Neural progenitor cell (in vitro differentiated cells): ENCODE data around the gene SLC26A6. TPM values are rescaled to one million over a fixed set of nuclear protein-coding genes. Genes with fewer than 3 reads are reported as not detected.

ENCODE experiments used
- DNase-seq: peaks from one replicate; pipeline ENCODE4 v3.0.0-alpha.2; 2016; ENCODE audit warnings: low spot score
- H2AFZ ChIP-seq: fragments of 200-600 bp; sonication (generic); replicated peaks from 2 replicates; pipeline ENCODE4 v1.6.1; 2016; ENCODE audit warnings: antibody characterized with exemption
- H3F3A ChIP-seq: fragments of 200-600 bp; sonication (generic); 2 replicates; pipeline ENCODE4 v1.6.1; 2016; ENCODE audit warnings: antibody characterized with exemption, low read depth
- H3K27ac ChIP-seq: fragments of 200-600 bp; sonication (generic); 2 replicates; pipeline ENCODE4 v1.5.1; 2016; ENCODE audit warnings: mild to moderate bottlenecking
- H3K27me3 ChIP-seq: fragments of 200-600 bp; sonication (generic); 2 replicates; pipeline ENCODE4 v1.6.1; 2016; ENCODE audit warnings: mild to moderate bottlenecking, moderate library complexity
- H3K36me3 ChIP-seq: fragments of 200-600 bp; sonication (generic); 2 replicates; pipeline ENCODE4 v1.5.1; 2016
- H3K4me1 ChIP-seq: fragments of 200-600 bp; sonication (generic); 2 replicates; pipeline ENCODE4 v1.6.1; 2016; ENCODE audit warnings: mixed run types
- H3K4me2 ChIP-seq: fragments of 200-600 bp; sonication (generic); 2 replicates; pipeline ENCODE4 v1.6.1; 2016
- H3K4me3 ChIP-seq: fragments of 200-600 bp; sonication (generic); 2 replicates; pipeline ENCODE4 v1.5.1; 2016
- H3K79me2 ChIP-seq: fragments of 200-600 bp; sonication (generic); 2 replicates; pipeline ENCODE4 v1.6.1; 2016; ENCODE audit warnings: low read depth
- H3K9ac ChIP-seq: fragments of 200-600 bp; sonication (generic); 2 replicates; pipeline ENCODE4 v1.6.1; 2016
- H3K9me3 ChIP-seq: fragments of 200-600 bp; sonication (generic); 2 replicates; pipeline ENCODE4 v1.5.1; 2016; ENCODE audit warnings: low read depth
- H4K20me1 ChIP-seq: fragments of 200-600 bp; sonication (generic); 2 replicates; pipeline ENCODE4 v1.6.1; 2016; ENCODE audit warnings: low read depth
- H3K27ac Mint-ChIP-seq: 3 replicates; pipeline ENCODE4 v1.8.0; 2021; ENCODE audit warnings: mixed read lengths
- H3K27me3 Mint-ChIP-seq: 2 replicates; pipeline ENCODE4 v1.8.0; 2022; ENCODE audit warnings: low read depth, mild to moderate bottlenecking, inconsistent platforms, moderate library complexity, mixed read lengths; ENCODE audit not compliant: insufficient read depth
- H3K36me3 Mint-ChIP-seq: 3 replicates; pipeline ENCODE4 v1.8.0; 2021; ENCODE audit warnings: mixed read lengths
- H3K4me1 Mint-ChIP-seq: 3 replicates; pipeline ENCODE4 v1.8.0; 2021; ENCODE audit warnings: mixed read lengths
- H3K4me3 Mint-ChIP-seq: 3 replicates; pipeline ENCODE4 v1.8.0; 2021; ENCODE audit warnings: mild to moderate bottlenecking, moderate library complexity, mixed read lengths
- H3K9me3 Mint-ChIP-seq: 3 replicates; pipeline ENCODE4 v1.8.0; 2020; ENCODE audit warnings: mixed read lengths
- CTCF ChIP-seq: fragments of 200-600 bp; sonication (generic); IDR thresholded peaks from 2 replicates; pipeline ENCODE4 v1.5.1; 2017; ENCODE audit warnings: antibody characterized with exemption, mild to moderate bottlenecking
- EZH2 ChIP-seq: fragments of 200-600 bp; sonication (generic); IDR thresholded peaks from 2 replicates; pipeline ENCODE4 v1.6.1; 2017; ENCODE audit warnings: antibody characterized with exemption, mild to moderate bottlenecking, moderate library complexity
- EZH2phosphoT487 ChIP-seq: fragments of 200-600 bp; sonication (generic); IDR thresholded peaks from 2 replicates; pipeline ENCODE4 v1.6.1; 2017; ENCODE audit warnings: antibody characterized with exemption
- total RNA-seq: library from RNA; depleted of rRNA; stranded (reverse); fragments of >200 nt; gene quantifications from 2 replicates; pipeline ENCODE4 v1.2.3, GENCODE V29; 2015; ENCODE audit warnings: low replicate concordance

Gene SLC26A6
- total RNA-seq, 1 donor from 2014 or later, result 42.5 TPM

GRCh38 chr3:48664929-48665328, 29.7 kb upstream of the SLC26A6 start:
- peak overlapping the region; percentile 99 for H3K27ac Mint-ChIP-seq
- H3K27ac ChIP-seq, result no peak overlapping the region
- H3K9me3 ChIP-seq, result no peaks in the 10 kb centered on the region
- peaks cover 5% of the 10 kb centered on the region for H3K27me3 Mint-ChIP-seq
- no peak overlapping the region for H3K4me2 ChIP-seq
- H3K4me3 ChIP-seq, result no peak overlapping the region
- peak overlapping the region; percentile 97 for H3K4me3 Mint-ChIP-seq
- H2AFZ ChIP-seq, result no peak overlapping the region
- peaks cover 30% of the 10 kb centered on the region for H3F3A ChIP-seq
- peaks cover under 1% of the 10 kb centered on the region for H3K9me3 Mint-ChIP-seq
- no peaks in the 10 kb centered on the region for H3K27me3 ChIP-seq
- H3K36me3 ChIP-seq, result peaks cover 6% of the 10 kb centered on the region
- peaks cover 4% of the 10 kb centered on the region for H3K4me1 ChIP-seq
- H3K36me3 Mint-ChIP-seq, result peaks cover 13% of the 10 kb centered on the region
- H3K9ac ChIP-seq, result no peak overlapping the region
- no peak for TF ChIP-seq EZH2
- no peak for TF ChIP-seq EZH2phosphoT487
- TF ChIP-seq CTCF, result no peak
- peaks cover 17% of the 10 kb centered on the region for H3K4me1 Mint-ChIP-seq
- no peak for DNase-seq
- H3K79me2 ChIP-seq, result peaks cover 7% of the 10 kb centered on the region
- H4K20me1 ChIP-seq, result peaks cover 23% of the 10 kb centered on the region

- Histone ChIP-seq H3K4me1 (peaks cover 4% of the 10 kb centered on the region), H4K20me1 (peaks cover 29% of the 10 kb centered on the region), H3K36me3 (peaks cover 6% of the 10 kb centered on the region), H3K27me3 (no peaks in the 10 kb centered on the region), H3K79me2 (peaks cover 11% of the 10 kb centered on the region), H3K27ac (peak overlapping the region; percentile 99), H3F3A (peaks cover 30% of the 10 kb centered on the region), H2AFZ (no peak overlapping the region), H3K9me3 (no peaks in the 10 kb centered on the region), H3K4me3 (peak overlapping the region; percentile 54), H3K9ac (no peak overlapping the region), H3K4me2 (peak overlapping the region; percentile 53)
- Mint-ChIP-seq H3K27me3 (peaks cover 7% of the 10 kb centered on the region), H3K36me3 (peaks cover 17% of the 10 kb centered on the region), H3K4me1 (peaks cover 20% of the 10 kb centered on the region), H3K9me3 (peaks cover 3% of the 10 kb centered on the region), H3K27ac (peak overlapping the region; percentile 99), H3K4me3 (peak overlapping the region; percentile 97)
- no peak for TF ChIP-seq EZH2
- TF ChIP-seq CTCF, result no peak
- TF ChIP-seq EZH2phosphoT487, result no peak
- DNase-seq, result no peak
Measured at GRCh38 chr3:48664313-48664644, 29.0 kb upstream of the SLC26A6 start.

GRCh38 chr3:48663489-48664312, 28.4 kb upstream of the SLC26A6 start:
- H3K27me3 ChIP-seq, result no peaks in the 10 kb centered on the region
- Mint-ChIP-seq H3K27ac (peak overlapping the region; percentile 99), H3K4me1 (peaks cover 20% of the 10 kb centered on the region), H3K9me3 (peaks cover 3% of the 10 kb centered on the region), H3K36me3 (peaks cover 22% of the 10 kb centered on the region), H3K27me3 (peaks cover 7% of the 10 kb centered on the region), H3K4me3 (peak overlapping the region; percentile 97)
- TF ChIP-seq EZH2 (no peak), CTCF (peak; percentile 89)
- H4K20me1 ChIP-seq, result peaks cover 35% of the 10 kb centered on the region
- peaks cover 6% of the 10 kb centered on the region for H3K36me3 ChIP-seq
- peak; percentile 99 for DNase-seq
- peaks cover 13% of the 10 kb centered on the region for H3K79me2 ChIP-seq
- H3K4me3 ChIP-seq, result peak overlapping the region; percentile 54
- H3K9me3 ChIP-seq, result no peaks in the 10 kb centered on the region
- H3K4me2 ChIP-seq, result peak overlapping the region; percentile 95
- H3K4me1 ChIP-seq, result peaks cover 4% of the 10 kb centered on the region
- peak overlapping the region; percentile 69 for H3K9ac ChIP-seq
- peaks cover 30% of the 10 kb centered on the region for H3F3A ChIP-seq
- peak overlapping the region; percentile 64 for H2AFZ ChIP-seq
- peak overlapping the region; percentile 99 for H3K27ac ChIP-seq
